Measurements from ENCODE around the gene CPSF6. TPM values are rescaled to one million over a fixed set of nuclear protein-coding genes. Genes with fewer than 3 reads are reported as not detected.

CPSF6 gene
- total and polyA plus RNA-seq, 4 donors = 16.8 to 64.3 (median 36.2) TPM

- no peaks in the 10 kb centered on the region for H3K36me3 ChIP-seq (ENCODE audit: control insufficient read depth in 1 of 2, insufficient read depth in 2 of 2, low read length in 1 of 2)
- intact Hi-C loops (cut with DNase I) = no loop called here
- DNase-seq (no peak), ATAC-seq (ENCODE audit: low FRiP score) (no peak)
- H3K4me1 ChIP-seq (ENCODE audit: control insufficient read depth in 1 of 2, insufficient read depth in 2 of 2, low read length in 2 of 2) = no peaks in the 10 kb centered on the region
- WGBS, 2 donors = 66 to 69% methylated on average over 3 of the region's 3 CpGs
- no peaks in the 10 kb centered on the region for H3K27me3 ChIP-seq (ENCODE audit: control insufficient read depth in 1 of 2, insufficient read depth in 2 of 2, low read length in 1 of 2)
- no peak overlapping the region for H3K4me3 ChIP-seq (ENCODE audit: low read length in 2 of 2)
- no peak overlapping the region for H3K27ac ChIP-seq (ENCODE audit: low read depth in 1 of 2, low read length in 2 of 2)
- H3K9me3 ChIP-seq (ENCODE audit: control insufficient read depth, low read length) = no peaks in the 10 kb centered on the region
Measured at GRCh38 chr12:69266036-69266635, 26.8 kb downstream of the CPSF6 start.

GRCh38 chr12:69269736-69270135 is 30.4 kb downstream of the CPSF6 start:
- Histone ChIP-seq H3K36me3 (ENCODE audit: control insufficient read depth in 1 of 2, insufficient read depth in 2 of 2, low read length in 1 of 2) (no peaks in the 10 kb centered on the region), H3K27me3 (ENCODE audit: control insufficient read depth in 1 of 2, insufficient read depth in 2 of 2, low read length in 1 of 2) (no peaks in the 10 kb centered on the region), H3K4me3 (ENCODE audit: low read length in 2 of 2) (no peak overlapping the region), H3K4me1 (ENCODE audit: control insufficient read depth in 1 of 2, insufficient read depth in 2 of 2, low read length in 2 of 2) (no peaks in the 10 kb centered on the region), H3K9me3 (ENCODE audit: control insufficient read depth, low read length) (no peaks in the 10 kb centered on the region), H3K27ac (ENCODE audit: low read depth in 1 of 2, low read length in 2 of 2) (no peak overlapping the region)
- intact Hi-C loops (cut with DNase I) = no loop called here
- 86% methylated on average over 2 of the region's 2 CpGs for WGBS, 2 donors
- DNase-seq = no peak
- no peak for ATAC-seq (ENCODE audit: low FRiP score)

GRCh38 chr12:69272511-69272910 is 33.1 kb downstream of the CPSF6 start:
- Histone ChIP-seq H3K4me3 (ENCODE audit: low read length in 2 of 2) (no peak overlapping the region), H3K36me3 (ENCODE audit: control insufficient read depth in 1 of 2, insufficient read depth in 2 of 2, low read length in 1 of 2) (no peaks in the 10 kb centered on the region), H3K9me3 (ENCODE audit: control insufficient read depth, low read length) (no peaks in the 10 kb centered on the region), H3K4me1 (ENCODE audit: control insufficient read depth in 1 of 2, insufficient read depth in 2 of 2, low read length in 2 of 2) (no peaks in the 10 kb centered on the region), H3K27ac (ENCODE audit: low read depth in 1 of 2, low read length in 2 of 2) (no peak overlapping the region), H3K27me3 (ENCODE audit: control insufficient read depth in 1 of 2, insufficient read depth in 2 of 2, low read length in 1 of 2) (no peaks in the 10 kb centered on the region)
- ATAC-seq (ENCODE audit: low FRiP score) = no peak
- 83 to 84% methylated on average over 5 of the region's 5 CpGs for WGBS, 2 donors
- no peak for DNase-seq
- intact Hi-C loops (cut with DNase I) = no loop called here

GRCh38 chr12:69274861-69275260 is 35.5 kb downstream of the CPSF6 start:
- ATAC-seq (ENCODE audit: low FRiP score) = no peak
- 52 to 62% methylated on average over 1 of the region's 1 CpG for WGBS, 2 donors
- intact Hi-C loops (cut with DNase I) = no loop called here
- Histone ChIP-seq H3K9me3 (ENCODE audit: control insufficient read depth, low read length) (no peaks in the 10 kb centered on the region), H3K27ac (ENCODE audit: low read depth in 1 of 2, low read length in 2 of 2) (no peak overlapping the region), H3K36me3 (ENCODE audit: control insufficient read depth in 1 of 2, insufficient read depth in 2 of 2, low read length in 1 of 2) (no peaks in the 10 kb centered on the region), H3K27me3 (ENCODE audit: control insufficient read depth in 1 of 2, insufficient read depth in 2 of 2, low read length in 1 of 2) (no peaks in the 10 kb centered on the region), H3K4me3 (ENCODE audit: low read length in 2 of 2) (no peak overlapping the region), H3K4me1 (ENCODE audit: control insufficient read depth in 1 of 2, insufficient read depth in 2 of 2, low read length in 2 of 2) (no peaks in the 10 kb centered on the region)
- DNase-seq = no peak

GRCh38 chr12:69275471-69275891 is 36.1 kb downstream of the CPSF6 start:
- H3K36me3 ChIP-seq (ENCODE audit: control insufficient read depth in 1 of 2, insufficient read depth in 2 of 2, low read length in 1 of 2) = no peaks in the 10 kb centered on the region
- no peaks in the 10 kb centered on the region for H3K9me3 ChIP-seq (ENCODE audit: control insufficient read depth, low read length)
- WGBS, 2 donors = 12 to 17% methylated on average over 1 of the region's 1 CpG
- intact Hi-C loops (cut with DNase I) = no loop called here
- no peak overlapping the region for H3K4me3 ChIP-seq (ENCODE audit: low read length in 2 of 2)
- H3K27ac ChIP-seq (ENCODE audit: low read depth in 1 of 2, low read length in 2 of 2) = no peak overlapping the region
- no peaks in the 10 kb centered on the region for H3K27me3 ChIP-seq (ENCODE audit: control insufficient read depth in 1 of 2, insufficient read depth in 2 of 2, low read length in 1 of 2)
- no peaks in the 10 kb centered on the region for H3K4me1 ChIP-seq (ENCODE audit: control insufficient read depth in 1 of 2, insufficient read depth in 2 of 2, low read length in 2 of 2)
- ATAC-seq (ENCODE audit: low FRiP score) = no peak
- no peak for DNase-seq

GRCh38 chr12:69278814-69279782 is 39.7 kb downstream of the CPSF6 start:
- Histone ChIP-seq H3K36me3 (ENCODE audit: control insufficient read depth in 1 of 2, insufficient read depth in 2 of 2, low read length in 1 of 2) (no peaks in the 10 kb centered on the region), H3K4me1 (ENCODE audit: control insufficient read depth in 1 of 2, insufficient read depth in 2 of 2, low read length in 2 of 2) (no peaks in the 10 kb centered on the region), H3K4me3 (ENCODE audit: low read length in 2 of 2) (no peak overlapping the region), H3K9me3 (ENCODE audit: control insufficient read depth, low read length) (no peaks in the 10 kb centered on the region), H3K27me3 (ENCODE audit: control insufficient read depth in 1 of 2, insufficient read depth in 2 of 2, low read length in 1 of 2) (no peaks in the 10 kb centered on the region), H3K27ac (ENCODE audit: low read depth in 1 of 2, low read length in 2 of 2) (no peak overlapping the region)
- 76 to 77% methylated on average over 8 of the region's 8 CpGs for WGBS, 2 donors
- DNase-seq (no peak), ATAC-seq (ENCODE audit: low FRiP score) (no peak)
- intact Hi-C loops (cut with DNase I) = no loop called here

- 2% methylated on average over 19 of the region's 19 CpGs for WGBS, 2 donors
- Histone ChIP-seq H3K9me3 (ENCODE audit: control insufficient read depth, low read length) (no peaks in the 10 kb centered on the region), H3K27me3 (ENCODE audit: control insufficient read depth in 1 of 2, insufficient read depth in 2 of 2, low read length in 1 of 2) (peaks cover 0 to 1% of the 10 kb centered on the region in 2 donors), H3K4me3 (ENCODE audit: low read length in 2 of 2) (peak overlapping the region; percentile 29 to 41), H3K4me1 (ENCODE audit: control insufficient read depth in 1 of 2, insufficient read depth in 2 of 2, low read length in 2 of 2) (no peaks in the 10 kb centered on the region), H3K36me3 (ENCODE audit: control insufficient read depth in 1 of 2, insufficient read depth in 2 of 2, low read length in 1 of 2) (no peaks in the 10 kb centered on the region), H3K27ac (ENCODE audit: low read depth in 1 of 2, low read length in 2 of 2) (no peak overlapping the region)
- peak; percentile 86 for ATAC-seq (ENCODE audit: low FRiP score)
- DNase-seq = peak; percentile 87 to 92
- intact Hi-C loops (cut with DNase I) = no loop called here
Measured at GRCh38 chr12:69284131-69284530, 44.8 kb downstream of the CPSF6 start.

GRCh38 chr12:69287556-69287955 is 48.2 kb downstream of the CPSF6 start:
- no peaks in the 10 kb centered on the region for H3K9me3 ChIP-seq (ENCODE audit: control insufficient read depth, low read length)
- no peaks in the 10 kb centered on the region for H3K36me3 ChIP-seq (ENCODE audit: control insufficient read depth in 1 of 2, insufficient read depth in 2 of 2, low read length in 1 of 2)
- DNase-seq = no peak
- H3K4me1 ChIP-seq (ENCODE audit: control insufficient read depth in 1 of 2, insufficient read depth in 2 of 2, low read length in 2 of 2) = no peaks in the 10 kb centered on the region
- 66 to 76% methylated on average over 3 of the region's 3 CpGs for WGBS, 2 donors
- no peak for ATAC-seq (ENCODE audit: low FRiP score)
- H3K27ac ChIP-seq (ENCODE audit: low read depth in 1 of 2, low read length in 2 of 2) = no peak overlapping the region
- intact Hi-C loops (cut with DNase I) = no loop called here
- H3K27me3 ChIP-seq (ENCODE audit: control insufficient read depth in 1 of 2, insufficient read depth in 2 of 2, low read length in 1 of 2) = peaks cover 0 to 1% of the 10 kb centered on the region in 2 donors
- no peak overlapping the region for H3K4me3 ChIP-seq (ENCODE audit: low read length in 2 of 2)

Data from aorta (tissue), 5 donors.